ENCODE data around the gene RAB5B. TPM values are rescaled to one million over a fixed set of nuclear protein-coding genes. Genes with fewer than 3 reads are reported as not detected.

The RAB5B gene
- total RNA-seq, 1 donor from 2014 or later = 58.9 TPM

DNA sequence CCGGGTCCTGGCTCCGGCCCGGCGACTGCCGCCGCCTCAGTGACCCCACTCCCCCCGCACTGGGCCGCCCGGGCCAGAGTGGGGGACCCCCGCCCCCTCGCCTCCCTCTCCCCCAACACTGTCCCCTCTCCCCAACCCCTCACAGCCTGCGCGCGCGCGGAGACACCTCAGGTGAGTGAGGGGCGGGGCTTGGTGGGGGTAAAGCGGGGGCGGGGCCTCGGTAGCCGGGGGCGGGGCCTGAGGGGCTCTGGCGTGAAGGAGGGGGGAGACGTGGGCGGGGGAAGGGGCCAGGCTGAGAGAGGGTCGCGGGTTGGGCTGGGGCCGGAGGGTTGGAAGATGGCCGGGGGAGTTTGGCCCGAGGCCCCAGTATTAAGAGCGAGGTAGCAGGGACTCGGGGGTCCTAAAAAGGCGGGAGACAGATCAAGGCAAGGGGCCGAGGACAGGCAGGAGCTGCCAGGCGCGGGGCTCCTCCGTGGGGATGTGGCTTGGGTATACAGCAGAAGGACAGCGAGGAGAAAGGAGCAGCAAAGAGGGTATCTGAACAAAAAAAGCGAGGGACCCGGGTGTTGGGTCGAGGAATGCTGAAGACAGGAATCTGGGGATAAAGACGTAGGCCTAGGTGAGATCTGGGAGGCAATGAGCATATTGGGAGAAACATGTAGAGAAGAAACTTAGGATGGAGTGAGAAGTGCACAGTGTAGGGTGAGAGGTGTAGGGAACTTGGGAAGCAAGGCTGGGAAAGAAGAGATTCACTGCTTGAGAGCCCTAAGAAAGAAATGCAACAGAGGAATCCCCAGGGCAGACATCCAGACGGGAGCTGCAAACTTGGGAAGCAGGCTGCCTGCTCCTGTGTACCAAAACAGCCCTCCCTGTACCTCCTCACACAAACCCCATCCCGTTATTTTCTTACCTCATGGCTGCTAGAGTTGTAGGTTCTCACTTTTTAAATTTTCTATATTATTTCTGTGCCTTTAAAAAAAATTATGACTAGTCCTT, 34.0 kb downstream of the RAB5B start:
- intact Hi-C loops (cut with micrococcal nuclease) = loop anchor here (1.0 to 2.0 kb wide), 2 partner anchors 13 to 33 kb away; partner anchors contain the start of genes IKZF4 and RPS26

DNA sequence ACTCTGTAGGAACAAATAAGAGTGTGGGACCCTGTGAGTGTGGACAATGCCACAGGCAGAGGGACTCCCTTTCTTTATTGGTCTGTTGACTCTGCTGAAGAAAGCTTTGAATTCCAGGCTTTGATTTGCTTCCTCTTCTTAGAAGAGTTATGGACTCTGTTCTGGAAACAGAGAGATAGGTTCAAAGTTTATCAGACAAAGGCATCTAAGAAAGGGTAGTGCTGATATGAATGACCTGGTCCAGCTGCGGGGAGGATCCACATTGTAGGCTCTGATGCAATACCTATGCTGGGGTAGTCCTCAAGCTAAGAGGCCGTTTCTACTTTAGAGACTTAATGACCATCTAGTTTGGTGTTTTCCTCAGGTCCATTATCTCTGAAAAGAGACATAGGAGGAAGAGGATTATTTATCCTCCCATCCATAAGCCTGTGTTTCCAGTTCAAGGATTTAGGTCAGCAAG, 36.3 kb downstream of the RAB5B start:
- intact Hi-C loops (cut with micrococcal nuclease) = no loop called here

DNA sequence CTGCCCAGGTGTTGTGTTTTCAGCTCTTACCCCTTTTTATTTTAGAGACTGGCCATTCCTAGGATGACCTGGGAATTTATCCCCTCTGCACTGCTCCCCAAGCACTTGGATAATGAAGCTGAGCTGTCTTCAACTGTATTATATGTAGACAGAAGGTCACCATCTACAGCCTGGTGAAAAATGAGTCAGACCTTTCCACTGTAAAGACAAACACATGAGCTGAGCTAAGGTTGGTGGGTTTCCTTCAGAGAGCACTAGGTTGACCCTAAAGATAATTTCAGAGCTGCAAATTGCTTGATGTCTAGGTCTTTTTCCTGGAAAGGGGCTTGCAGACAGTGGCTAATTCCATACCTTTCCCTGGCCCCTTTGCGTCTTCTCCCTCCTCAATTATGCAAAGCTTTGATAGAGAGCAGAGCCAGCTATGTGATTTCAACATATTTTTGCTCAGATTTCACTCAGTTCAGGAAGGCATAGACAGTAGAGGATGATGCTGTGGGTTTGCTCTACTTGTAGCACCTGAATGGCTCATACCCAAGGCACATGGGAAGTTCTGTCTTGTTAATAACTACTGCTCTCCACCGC, 37.7 kb downstream of the RAB5B start:
- intact Hi-C loops (cut with micrococcal nuclease) = no loop called here

DNA sequence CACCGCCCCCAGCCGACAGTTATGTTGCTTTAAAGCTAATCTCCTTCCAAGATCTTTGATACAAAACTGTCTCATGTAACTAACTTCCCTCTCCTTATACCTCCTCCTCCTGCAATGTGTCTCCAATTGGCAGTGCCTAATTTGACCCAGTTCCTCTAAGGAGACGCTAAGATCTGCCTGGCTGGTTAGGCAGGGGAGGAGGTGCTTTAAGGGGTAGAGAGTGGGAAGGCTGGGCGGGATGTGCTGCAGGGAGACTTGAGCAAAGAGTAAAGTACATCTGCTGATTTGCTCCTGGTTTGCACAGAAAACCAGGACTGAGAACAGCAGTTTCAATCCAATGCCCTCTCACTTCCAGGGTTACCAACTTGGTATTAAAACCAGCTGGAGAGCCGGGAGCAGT, 39.6 kb downstream of the RAB5B start:
- intact Hi-C loops (cut with micrococcal nuclease) = no loop called here

DNA sequence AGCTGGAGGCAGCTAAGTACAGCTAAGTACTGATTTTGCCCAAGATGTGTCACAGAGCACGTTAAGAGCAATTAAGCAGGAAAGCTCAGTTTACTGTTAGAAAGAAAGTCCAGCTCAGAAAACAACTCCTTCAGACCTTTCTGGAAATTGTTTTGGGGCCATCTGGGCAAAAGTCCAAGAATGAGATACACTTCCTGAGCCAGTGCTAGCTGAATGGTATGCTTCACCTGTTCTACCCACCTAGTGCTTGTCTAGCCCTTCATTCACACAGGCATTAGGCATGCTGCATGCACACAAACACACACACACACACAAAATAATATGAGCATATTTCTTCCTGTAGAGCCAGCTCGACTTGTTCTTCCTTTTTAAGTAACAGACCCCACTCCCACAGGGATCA, 40.3 kb downstream of the RAB5B start:
- intact Hi-C loops (cut with micrococcal nuclease) = no loop called here

DNA sequence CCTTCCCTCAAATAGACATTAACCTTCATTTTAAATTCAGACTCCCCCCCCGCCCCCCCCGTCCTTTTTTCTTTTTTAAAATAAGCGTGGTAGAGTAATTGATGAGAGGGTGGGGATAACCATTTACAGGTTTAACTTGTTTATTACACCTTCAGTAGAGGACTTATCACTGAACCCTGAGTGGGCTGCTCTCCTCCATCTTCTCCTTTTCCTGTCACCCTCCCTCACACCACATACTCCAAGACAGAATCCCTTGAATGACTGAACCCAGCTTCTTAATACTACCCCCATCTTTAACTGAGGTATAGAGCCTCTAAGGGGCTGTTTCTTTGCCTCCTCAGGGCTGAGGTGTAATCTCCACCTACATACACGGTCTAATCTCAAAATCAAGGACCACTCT, 43.3 kb downstream of the RAB5B start:
- intact Hi-C loops (cut with micrococcal nuclease) = no loop called here

DNA sequence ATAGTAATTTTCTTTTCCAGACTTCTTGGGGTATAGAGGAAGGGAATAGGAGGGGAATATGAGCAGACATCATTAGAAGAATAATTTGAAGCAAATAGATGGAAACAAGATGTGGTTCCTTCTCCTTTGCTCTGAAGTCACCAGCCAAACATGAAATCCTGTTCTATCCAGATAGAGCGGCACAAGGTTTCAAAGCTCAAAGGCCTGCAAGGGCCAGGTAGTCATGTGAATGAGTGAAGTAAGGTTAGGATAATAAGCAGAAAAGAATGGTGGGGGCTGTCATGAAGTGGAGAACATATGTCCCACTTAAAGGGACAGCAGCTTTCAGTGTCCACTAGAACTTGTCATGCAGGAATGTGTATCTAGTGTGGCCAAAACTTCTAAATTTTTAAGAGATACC, 44.5 kb downstream of the RAB5B start:
- intact Hi-C loops (cut with micrococcal nuclease) = no loop called here

DNA sequence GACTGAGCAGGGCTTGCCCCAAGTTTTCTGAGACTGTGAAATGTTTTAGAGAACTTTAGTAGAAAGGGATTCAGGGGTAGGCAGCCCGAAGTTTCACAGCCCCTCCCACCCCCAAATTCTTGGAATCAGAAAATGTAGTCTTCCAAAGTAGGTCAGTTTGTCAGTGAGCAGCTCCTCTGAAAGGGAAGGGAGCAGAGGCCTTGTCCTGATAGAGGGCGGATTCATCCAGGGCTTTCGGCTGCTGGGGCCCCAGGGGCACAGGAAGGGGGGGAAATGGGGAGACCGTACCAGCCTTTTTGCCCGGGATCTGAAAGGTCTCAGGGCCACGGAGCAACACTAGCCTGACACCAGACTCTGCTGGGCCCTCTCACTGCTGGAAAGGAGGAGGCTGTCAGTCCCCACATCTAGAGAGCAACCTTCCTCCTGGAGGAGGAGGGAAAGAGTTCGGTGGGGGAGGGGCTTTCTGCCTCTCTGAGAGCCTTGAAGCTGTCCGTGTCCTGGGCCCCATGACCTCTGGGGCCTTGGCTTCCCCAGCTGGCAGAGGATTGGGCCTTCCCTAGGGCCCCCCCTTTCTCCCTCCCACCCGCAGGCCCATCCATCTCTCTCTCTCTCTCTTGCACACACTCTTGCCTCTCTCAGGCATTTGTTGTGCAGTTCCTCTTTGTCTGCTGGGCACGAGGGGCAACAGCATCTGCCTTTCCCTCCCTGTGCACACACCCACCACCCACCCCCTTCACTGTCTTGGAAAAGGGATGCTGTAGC, 46.7 kb downstream of the RAB5B start, which contains the start of gene IKZF4:
IKZF4 (plus strand) TSS at position 621 of the 762 bp plus-strand sequence. CDS start 451 bp downstream, outside the sequence.
- intact Hi-C loops (cut with micrococcal nuclease) = loop anchor here (1.0 to 2.0 kb wide), 2 partner anchors 14 to 92 kb away; no protein-coding TSS in a partner anchor

DNA sequence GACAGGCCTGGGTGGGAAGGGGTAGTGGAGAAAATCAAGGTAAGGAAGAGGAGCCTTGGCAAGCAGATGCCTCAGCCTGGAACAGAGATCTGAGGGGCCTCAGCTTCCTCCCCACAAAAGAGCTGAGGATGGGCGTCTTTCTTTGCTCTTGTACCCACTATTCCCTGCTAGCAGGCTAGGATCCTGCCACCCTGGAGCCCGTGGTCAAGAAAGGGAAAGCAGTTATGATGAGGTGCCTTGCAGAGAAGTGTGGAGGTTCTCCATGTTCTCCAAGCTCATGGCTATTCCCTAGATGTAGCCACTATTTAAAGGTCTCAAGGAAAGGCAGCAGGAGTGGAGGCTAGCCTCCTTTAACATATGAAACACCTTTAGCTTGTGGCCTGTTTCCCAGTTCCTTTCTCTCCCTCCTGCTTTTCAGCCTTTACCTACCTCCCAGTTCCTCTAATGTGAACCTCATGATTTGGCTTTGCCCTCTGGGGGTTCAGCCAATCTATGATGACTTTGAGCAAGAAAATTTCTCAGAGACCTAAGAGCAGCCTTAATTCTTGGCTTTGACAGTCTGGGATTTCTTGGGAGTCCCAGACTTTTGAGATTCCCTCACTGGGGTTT, 48.1 kb downstream of the RAB5B start:
- intact Hi-C loops (cut with micrococcal nuclease) = loop anchor here (1.0 to 2.0 kb wide), 2 partner anchors 15 to 94 kb away; no protein-coding TSS in a partner anchor

DNA sequence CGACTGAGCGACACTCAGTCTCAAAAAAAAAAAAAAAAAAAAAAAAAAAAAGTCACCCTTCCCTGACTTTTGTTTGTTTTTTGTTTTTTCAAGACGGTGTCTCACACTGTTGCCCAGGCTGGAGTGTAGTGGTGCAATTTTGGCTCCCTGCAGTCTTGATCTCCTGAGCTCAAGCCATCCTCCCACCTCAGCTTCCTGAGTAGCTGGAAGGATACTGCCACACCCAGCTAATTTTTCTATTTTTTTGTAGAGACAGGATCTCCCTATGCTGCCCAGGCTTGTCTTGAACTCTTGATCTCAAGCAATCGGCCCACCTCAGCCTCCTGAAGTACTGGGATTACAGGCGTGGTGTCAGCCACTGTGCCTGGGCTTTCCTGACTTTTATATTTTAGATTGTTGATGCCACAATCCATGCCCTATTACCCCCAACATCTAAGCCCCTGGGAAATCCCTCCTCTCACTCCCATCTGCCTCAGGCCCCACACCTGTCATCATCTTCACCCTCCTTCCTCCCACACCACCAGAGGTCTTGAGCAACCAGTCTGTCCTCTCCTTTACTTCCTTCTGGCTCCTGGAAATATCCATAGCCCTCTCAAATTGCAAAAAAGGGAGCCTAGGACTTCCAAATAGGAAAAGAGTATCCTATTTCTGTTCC, 54.8 kb downstream of the RAB5B start:
- intact Hi-C loops (cut with micrococcal nuclease) = loop anchor here (1.0 kb wide), 2 partner anchors 32 to 289 kb away; no protein-coding TSS in a partner anchor

DNA sequence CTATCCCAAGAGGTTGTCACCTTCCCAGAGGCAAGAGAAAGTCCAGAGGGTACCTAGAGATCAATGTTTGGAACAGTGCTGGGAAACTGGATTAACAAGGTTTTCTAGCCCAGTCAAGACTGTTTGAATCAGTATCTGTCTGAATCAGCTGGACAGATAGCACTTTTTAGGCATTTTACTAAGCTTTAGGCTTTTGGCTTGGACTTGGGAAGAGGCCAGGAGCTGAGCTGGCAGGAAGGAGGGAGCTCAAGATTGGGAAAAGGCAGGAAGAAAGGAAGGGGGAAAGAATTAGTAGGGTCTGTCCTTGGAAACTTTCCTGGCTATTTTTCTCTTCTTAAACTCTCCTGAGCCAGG, 55.3 kb downstream of the RAB5B start:
- intact Hi-C loops (cut with micrococcal nuclease) = loop anchor here (1.0 kb wide), 2 partner anchors 33 to 290 kb away; no protein-coding TSS in a partner anchor

DNA sequence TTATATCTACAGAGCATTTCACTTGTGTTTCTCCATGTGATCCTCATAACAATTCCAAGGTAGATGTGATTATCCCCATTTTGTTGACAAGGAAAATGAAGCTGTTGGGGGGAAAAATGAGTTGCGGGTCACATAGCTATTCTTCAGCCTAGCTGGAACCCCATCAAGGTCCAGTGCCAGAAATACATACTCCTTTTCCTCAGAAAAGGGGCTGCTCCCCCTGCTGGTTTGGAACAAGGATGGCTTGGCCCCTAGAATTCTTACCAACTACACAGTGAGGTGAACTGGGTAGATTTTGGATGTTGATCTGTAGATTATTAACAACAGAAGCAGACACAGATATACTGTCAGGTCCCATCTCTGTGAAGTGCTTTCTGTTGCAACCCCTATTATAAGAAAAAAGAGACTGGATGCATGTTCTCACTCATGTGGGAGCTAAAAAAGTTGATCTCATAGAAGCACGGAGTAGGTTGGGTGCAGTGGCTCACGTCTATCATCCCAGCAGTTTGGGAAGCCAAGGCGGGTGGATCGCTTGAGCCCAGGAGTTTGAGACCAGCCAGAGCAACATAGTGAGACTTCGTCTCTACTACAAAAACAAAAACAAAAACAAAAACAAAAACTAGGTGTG, 55.9 kb downstream of the RAB5B start:
- intact Hi-C loops (cut with micrococcal nuclease) = loop anchor here (1.0 kb wide), 2 partner anchors 33 to 290 kb away; no protein-coding TSS in a partner anchor

DNA sequence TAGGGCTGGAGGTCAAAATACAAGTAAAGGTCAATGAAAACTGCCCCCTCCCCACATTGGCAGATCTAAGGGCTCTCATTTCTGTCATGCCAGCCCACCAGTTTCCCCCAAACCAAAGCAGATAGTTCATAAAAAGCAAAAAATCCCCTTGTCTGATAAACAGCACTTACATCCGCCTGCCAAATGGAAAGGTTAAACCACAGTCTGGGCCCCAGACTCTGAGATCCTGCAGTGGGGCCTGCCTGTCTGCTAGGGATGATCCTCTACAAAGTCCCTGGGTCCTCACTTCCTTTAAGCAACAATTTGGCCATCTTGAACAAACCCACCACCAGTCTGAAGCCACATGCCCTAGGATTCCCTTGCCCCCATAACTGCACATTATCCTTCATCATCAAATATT, 58.1 kb downstream of the RAB5B start:
- intact Hi-C loops (cut with micrococcal nuclease) = no loop called here

DNA sequence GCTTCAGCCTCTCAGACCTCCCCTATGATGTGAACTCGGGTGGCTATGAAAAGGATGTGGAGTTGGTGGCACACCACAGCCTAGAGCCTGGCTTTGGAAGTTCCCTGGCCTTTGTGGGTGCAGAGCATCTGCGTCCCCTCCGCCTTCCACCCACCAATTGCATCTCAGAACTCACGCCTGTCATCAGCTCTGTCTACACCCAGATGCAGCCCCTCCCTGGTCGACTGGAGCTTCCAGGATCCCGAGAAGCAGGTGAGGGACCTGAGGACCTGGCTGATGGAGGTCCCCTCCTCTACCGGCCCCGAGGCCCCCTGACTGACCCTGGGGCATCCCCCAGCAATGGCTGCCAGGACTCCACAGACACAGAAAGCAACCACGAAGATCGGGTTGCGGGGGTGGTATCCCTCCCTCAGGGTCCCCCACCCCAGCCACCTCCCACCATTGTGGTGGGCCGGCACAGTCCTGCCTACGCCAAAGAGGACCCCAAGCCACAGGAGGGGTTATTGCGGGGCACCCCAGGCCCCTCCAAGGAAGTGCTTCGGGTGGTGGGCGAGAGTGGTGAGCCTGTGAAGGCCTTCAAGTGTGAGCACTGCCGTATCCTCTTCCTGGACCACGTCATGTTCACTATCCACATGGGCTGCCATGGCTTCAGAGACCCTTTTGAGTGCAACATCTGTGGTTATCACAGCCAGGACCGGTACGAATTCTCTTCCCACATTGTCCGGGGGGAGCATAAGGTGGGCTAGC, 60.9 kb downstream of the RAB5B start:
- intact Hi-C loops (cut with micrococcal nuclease) = no loop called here

DNA sequence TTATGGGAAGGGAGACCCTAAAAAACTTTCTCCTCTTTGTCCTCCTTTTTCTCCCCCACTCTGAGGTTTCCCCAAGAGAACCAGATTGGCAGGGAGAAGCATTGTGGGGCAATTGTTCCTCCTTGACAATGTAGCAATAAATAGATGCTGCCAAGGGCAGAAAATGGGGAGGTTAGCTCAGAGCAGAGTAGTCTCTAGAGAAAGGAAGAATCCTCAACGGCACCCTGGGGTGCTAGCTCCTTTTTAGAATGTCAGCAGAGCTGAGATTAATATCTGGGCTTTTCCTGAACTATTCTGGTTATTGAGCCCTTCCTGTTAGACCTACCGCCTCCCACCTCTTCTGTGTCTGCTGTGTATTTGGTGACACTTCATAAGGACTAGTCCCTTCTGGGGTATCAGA, 63.3 kb downstream of the RAB5B start:
- intact Hi-C loops (cut with micrococcal nuclease) = no loop called here

DNA sequence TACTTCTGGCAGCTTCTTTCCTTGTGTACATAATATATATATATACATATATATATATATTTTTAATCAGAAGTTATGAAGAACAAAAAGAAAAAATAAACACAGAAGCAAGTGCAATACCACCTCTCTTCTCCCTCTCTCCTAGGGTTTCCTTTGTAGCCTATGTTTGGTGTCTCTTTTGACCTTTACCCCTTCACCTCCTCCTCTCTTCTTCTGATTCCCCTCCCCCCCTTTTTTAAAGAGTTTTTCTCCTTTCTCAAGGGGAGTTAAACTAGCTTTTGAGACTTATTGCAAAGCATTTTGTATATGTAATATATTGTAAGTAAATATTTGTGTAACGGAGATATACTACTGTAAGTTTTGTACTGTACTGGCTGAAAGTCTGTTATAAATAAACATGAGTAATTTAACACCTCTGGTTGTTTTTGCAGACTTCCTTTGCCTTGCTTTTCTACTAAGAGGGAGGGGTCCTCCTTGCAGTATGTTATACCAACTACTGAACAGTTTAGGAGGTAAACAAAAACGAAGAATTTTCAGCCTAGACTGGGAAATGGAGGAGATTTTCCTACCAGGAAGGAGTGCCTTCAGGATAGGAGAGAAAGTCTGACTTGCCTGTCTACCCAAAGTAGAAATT, 64.3 kb downstream of the RAB5B start:
- intact Hi-C loops (cut with micrococcal nuclease) = no loop called here

DNA sequence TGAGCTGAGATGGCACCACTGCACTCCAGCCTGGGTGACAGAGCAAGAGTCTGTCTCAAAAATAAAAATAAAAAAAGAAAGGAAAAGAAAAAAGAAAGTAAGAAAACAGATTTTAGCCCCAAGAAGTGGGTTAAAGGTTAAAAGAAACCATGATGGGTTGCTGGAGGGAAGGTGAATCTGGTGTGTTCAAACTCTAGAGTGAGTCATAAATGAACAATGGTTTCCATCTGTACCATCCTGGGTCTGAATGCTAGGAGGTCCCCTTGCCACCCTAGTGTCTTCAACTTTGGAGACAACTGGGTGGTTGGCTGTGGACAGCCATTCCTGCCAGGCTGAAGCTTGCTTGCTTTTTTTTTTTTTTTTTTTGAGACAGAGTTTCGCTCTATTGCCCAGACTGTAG, 66.3 kb downstream of the RAB5B start:
- intact Hi-C loops (cut with micrococcal nuclease) = loop anchor here (10.0 kb wide), 1 partner anchor 145 kb away; the partner anchor contains the start of gene SMARCC2

DNA sequence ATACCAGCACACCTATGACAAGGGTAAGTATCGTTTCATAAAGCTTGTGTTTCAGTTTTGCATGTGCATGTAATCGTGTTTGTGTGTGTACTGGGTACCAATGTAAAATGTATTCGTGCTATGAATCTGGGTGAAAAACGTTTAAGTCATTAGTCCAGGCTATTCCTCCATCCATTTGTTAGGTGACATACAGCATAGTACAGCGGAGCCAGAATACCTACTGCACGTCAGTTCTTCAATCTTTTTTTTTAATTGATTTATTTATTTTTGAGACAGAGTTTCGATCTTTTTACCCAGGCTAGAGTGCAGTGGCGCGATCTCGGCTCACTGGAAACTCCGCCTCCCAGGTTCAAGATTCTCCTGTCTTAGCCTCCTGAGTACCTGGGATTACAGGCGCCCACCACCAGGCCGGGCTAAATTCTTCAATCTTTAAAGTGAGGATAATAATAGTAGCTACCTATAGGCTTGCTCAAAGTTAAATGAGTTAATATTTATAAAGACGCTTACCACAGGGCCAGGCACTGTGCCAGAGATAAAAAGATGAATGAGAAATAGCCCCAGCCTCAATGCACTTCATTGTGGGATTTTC, 67.2 kb downstream of the RAB5B start:
- intact Hi-C loops (cut with micrococcal nuclease) = loop anchor here (1.0 to 10.0 kb wide), 9 partner anchors 34 to 303 kb away; partner anchors contain the start of genes PA2G4, RPL41, SARNP and SMARCC2
